ENCODE measurements around the gene FNDC3B.

FNDC3B gene

DNA sequence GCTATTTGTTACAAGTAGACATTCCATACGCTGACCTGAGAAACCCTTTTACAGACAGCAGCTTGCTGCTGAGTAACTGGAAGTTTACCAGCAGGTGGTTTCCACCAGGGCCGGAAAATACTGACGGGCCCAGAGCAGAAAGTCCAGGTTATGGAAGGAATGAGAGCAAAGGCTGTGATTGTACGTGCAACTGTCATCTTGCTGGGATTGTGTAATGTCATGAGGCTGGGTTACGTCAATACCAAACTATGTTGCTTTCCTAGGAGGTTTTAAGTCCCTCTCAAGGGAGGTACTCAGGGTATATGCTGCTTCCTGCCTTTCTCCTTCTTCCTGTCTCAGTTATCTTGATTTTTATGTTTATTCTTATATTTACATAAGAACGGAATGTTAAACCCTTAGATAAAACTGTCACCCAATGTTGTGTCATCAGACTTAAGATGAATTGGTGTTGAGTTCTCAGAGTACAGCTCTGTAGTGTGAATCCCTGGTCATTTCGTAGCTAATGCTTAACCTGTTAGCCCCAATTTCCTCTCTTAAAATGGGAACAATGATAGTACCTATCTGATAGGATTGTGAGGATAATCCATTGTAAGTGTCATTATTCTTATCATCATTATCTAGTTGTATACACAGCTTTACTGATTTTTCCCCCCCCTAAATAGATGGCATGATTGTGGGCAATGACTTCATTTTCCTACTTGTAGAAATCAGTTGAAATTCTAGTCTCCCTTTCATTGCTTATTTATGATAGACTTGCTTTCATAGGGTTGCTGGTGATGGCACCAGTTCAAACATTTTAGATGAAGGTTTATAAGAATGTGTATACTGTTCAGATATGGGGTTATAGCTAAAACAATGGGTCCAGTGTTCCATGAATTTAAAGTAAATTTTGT is 101.4 kb downstream of the FNDC3B start:
- DNase-seq = no peak

DNA sequence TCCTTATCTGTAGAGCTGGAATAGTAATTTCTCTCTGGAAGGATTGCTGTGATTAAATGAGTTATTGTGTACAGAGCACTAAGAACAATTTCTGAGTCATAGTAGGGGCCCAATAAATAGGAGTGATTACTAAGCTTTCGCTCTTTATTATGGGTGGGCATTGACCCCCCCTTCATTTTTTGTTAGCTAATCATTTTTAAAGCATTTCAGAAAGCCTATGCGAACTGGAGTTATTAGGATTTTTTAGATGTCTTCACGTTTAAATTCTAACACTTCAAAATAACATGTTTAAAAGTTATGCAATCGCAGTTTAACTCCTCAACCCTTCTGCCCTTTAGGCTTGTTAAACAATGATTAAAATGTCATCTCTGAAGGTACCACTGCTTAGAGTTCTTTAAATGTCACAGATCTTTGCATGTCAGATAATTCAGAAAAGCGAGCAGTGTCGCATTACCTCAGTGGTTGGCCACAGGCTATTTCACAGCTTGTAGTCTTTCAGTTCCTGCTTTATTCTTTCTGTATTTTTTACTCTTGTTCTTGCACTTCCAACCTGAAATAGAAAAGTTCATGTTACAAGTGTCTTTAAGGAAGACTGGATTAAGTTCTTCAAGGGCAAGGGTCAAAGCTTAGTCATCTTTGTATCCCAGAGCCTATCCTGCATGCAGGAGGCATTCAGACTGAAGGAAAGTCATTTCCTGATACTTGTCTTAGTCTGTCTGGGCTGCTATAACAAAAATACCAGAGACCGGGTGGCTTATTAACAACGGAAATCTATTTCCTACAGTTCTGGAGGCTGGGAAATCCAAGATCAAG is 102.9 kb downstream of the FNDC3B start:
- no peak for DNase-seq

DNA sequence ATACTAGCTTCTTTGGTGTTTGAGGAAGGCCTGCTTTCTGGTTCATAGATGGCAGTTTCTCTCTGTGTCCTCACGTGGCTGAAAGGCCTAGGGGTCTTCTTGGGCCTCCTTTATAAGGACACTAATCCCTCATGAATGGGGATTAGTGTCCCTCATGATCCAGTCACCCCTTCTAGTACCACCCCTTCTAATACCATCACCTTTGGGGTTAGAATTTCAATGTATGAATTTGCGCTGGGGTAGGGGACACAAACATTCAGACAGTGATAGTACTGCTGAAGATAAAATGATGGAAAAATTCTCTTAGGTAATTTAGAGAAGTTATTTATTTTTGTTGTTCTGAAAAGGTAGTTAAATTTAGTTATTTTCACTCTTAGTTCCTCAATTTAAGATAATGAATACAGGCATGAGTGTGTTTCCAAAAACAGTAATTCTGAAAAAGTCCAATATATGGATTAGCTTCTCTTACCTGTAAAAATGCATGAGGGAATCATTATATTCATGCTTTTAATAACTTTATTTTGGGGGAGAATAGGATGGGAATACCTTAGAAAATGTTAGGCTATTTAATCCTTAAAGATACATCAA is 103.6 kb downstream of the FNDC3B start:
- no peak for DNase-seq

DNA sequence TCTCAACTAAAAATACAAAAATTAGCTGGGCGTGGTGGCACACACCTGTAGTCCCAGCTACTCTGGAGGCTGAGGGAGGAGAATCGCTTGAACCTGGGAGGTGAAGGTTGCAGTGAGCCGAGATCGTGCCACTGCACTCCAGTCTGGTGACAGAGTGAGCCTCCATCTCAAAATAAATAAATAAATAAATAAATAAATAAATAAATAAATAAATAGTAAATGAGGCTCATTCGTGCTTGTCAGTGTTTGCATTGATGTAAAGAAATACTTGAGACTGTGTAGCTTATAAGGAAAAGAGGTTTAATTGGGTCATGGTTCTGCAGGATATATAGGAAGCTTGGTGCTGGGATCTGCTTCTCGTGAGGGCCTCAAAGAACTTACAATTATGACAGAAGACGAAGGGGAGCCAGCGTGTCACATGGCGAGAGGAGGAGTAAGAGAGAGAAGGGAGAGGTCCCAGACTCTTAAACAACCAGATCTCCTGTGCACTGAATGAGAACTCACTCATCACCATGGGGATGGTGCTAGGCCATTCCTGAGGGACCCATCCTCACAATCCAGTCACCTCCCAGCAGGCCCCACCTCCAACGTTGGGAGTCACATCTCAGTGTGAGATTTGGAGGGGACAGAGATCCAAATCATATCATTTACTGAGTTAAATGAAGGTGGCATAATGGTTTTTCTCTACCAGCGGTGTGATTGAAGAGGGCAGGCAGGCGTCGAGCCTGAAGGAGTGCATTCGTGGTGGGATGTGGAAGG is 104.5 kb downstream of the FNDC3B start:
- no peak for DNase-seq

DNA sequence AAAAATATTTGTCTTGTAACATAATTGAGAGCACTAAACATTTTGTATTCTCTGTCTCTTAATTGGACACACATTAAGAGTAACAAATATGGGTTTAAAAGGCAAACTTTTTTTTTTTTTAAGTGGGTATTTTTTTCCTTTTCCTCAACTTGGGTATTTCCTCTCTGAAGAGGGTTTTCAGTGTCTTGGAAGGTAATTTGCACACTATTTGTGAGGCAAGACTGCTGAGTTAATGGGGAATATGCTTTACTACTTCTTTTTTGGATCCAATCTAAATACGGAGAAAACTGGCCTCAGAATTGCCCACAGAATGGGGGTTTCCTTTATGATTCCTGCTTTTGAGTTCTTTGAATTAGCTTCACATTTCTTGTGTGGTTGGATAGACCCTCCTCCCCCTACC is 105.2 kb downstream of the FNDC3B start:
- no peak for DNase-seq

DNA sequence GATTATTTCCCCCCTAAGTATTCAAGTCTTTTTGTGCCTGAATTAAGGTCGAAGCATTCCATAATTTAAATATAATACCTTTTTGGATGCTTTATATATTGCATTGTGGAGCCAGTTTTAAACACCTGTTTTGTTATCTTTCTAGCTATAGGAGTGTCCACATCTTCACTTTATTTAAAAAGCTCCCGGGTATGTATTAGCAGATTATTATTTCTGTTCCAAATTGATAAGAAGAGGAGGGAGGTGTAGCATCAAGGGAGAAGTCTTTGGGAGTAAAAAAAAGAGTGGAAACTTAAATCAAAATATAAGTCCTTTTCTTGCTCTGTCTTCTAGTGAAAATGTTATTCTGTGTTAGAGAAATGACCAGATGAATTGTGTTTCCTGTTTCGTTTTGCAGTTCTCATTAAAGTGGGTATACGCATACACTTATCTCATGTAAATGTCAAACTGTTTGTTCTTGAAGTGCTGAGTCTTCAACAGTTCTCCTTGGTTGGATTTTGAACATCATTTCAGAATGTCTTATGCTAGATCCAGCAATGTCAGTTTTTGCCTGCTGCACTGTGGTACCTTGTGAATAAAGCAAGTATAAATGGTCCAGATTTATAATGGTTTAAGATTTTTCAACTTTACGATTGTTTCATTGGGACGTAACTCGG is 105.8 kb downstream of the FNDC3B start:
- no peak for DNase-seq

DNA sequence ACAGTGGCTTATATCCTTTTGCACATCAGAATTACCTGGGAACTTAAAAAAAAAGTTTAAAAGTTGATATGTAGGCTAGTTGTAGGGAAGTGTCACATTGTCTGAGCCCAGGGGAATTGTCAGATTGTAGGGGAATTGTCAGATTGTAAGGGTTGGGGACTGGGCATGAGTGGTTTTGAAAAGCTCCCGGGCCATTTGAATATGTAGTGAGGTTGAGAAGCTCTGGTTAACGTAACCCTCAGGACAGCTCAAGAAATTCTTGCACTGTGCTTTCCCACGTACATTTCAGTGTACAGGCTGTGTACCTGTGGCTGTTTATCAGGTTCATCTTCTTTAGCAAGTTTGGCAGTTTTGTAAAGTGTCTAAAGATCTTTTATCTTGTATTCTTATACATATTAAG is 107.0 kb downstream of the FNDC3B start:
- no peak for DNase-seq

DNA sequence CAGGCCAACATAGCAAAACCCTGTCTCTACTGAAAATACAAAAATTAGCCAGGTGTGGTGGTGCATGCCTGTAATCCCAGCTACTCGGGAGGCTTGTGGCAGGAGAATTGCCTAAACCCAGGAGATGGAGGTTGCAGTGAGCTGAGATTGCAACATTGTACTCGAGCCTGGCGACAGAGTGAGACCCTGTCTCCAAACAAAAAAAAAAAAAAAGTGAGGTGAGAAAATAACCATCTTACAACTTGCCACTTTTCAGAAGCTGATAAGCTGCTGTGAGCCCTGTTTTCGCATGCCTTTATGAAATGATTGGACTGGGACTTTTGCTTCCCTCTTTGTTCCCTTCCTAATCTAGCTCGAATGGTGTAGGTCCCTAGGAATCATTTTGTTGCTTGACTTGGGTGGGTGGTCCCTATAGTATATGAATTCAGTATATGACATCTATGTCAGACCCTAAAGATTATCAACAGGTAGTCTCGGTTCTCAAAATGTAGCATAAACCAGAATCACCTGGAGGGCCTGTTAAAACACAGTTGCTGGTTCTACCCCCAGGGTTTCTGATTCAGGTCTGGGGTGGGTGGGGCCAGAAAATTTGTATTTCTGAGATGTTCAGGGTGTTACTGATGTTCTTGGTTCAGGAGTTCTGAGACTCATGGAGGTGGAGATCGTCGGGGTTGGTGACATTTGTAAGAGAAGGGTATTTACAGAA is 107.9 kb downstream of the FNDC3B start:
- no peak for DNase-seq

DNA sequence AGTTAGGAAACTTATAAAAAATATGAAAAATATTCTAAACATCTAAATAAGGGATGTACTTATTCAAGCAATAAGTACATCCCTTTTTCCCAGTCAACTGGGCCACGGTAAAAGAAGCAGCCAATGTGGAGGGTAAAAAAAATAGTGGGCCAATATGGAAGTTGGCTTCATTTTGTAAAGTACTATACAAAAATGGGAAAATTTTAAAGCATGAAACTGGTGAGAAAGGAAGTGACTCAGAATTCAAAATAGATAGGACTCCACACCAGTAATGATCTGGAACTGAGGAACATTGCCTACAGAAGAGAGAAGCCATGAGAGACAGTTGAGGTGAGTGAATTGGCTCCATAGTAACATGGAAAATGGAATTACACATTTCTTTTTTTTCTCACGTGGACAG is 108.9 kb downstream of the FNDC3B start:
- DNase-seq = no peak

DNA sequence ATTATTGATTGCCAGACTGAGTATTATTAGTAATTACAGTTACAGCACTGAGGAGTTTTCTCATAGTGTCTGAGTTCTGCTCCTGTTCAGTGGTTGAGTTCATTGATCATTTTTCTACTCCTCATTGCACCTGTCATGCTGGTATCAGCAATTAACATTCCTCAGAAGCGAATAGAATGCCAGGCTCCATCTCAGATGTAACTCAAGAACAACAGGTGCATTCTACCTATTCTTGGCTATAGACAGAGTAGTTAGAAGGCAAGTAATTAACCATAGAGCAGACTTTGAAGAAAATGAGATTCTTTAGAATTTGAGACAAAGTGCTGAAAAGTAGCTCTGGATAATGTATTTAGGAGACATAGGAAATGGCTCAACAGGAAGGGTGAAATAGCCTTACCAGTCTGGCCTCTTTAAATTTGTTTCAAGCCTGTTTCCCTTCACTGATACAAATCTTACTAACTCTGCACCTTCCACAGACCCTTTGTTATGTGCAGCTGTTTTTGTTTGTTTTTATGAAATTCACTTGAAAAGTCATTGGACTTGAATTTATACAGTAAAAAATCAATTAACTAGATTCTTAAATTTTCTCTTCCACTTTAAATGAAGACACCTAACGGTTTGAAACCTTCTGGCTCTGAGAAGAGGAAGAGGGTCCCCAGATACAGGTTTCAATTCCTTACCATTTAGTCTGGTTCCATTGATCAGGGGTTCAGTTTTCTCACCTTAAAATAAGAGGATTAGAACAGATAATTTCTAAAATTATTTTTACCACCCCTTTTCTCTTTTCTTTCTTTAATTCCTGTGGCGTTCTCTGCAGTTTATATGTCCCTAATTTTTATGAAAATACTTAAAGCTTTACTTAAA is 109.6 kb downstream of the FNDC3B start:
- DNase-seq = no peak

DNA sequence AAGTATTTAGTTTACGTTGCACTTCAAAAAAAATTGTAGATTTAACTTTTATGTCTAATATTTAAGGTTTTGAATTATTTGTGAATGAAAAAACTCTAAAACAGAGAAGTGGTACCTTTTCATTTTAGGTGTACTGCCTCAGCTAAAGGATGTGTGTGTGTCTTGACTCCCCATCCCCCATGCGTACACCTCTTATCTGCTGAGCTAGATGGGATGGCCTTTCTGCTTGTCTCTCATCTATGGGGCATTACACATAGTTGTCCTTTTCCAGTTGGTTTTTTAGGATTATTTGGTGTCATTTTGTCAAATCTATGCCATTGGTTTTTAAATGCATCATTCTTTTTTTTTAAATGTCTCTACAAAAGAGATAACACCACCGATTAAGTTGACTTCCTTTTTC is 110.9 kb downstream of the FNDC3B start:
- no peak for DNase-seq

DNA sequence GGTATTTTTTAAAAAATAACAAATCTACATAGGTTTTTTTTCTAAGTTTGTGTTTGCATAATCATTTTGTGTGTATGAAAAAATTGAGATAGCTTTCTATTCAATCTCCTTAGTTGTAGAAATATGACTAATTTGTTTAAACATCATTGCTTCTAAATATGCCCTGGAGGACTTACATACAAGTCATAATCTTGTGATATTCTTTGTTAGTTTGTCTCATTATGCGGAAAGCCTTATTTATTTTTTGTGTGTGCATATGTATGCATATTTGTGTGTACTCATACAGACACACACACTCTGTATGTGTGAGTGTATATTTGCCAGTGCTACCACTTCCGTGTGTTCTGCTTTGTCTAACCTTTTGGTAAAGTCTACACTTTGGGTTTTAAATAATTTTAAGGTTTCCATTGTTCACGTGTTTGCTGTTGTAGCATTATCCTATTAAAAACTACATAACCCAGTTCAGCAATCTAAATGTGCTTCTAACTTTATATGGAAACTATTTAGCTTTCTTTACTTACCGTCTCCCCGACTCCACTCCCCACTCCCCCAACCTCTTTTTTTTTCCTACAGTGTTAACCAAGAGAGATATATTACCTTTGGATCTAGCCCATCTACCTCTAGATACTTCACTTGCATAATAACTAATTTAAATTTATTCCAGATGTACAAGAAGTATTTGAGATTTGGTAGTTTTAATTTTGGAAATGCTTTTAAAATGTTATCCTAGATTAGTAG is 111.7 kb downstream of the FNDC3B start:
- DNase-seq = no peak

DNA sequence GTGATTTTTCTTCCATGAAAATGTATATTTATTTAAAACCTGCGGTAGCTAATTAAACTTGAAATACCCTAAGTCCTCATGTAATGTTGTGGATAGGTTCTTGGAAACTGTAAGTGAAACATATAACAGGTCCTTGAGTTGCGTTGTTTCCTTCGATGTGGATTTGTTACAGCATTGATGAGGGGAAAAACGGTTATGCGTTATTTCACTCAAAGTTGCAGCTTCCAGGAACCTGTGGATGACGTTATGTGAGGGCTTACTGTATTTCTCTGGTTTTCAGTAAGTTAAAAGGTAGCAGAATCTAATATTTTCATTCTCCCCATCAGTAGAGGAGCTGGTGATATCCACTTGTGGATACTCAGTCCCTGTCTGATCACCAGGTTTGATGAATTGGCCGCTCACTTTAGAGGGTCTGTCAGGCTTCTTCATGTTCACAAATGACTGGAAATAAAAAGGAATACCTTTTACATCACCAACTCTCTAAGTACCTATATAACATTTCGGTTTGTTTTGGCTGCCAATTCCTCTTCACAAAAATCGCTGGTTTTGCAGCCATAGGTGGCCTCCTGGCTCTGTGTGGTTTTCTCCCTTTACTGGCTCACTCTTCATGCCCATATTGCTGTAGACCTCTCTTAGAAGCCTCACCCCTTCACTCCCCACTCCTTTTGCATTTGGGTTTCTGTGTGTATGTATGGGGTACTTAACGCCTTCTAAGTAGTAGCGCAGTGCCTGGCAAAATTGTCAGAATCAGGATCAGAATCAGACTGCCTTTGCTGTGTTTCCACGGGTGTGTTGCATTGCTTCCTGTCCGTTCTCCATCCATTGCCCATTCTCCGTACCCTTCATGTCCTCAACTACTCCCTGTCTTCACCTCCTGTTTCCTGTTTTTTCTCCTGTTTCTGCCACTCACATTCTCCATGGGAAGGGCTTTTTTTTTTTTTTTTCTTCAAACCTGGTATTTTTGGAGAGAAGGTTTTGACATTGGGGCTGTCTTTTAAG is 112.6 kb downstream of the FNDC3B start:
- no peak for DNase-seq

DNA sequence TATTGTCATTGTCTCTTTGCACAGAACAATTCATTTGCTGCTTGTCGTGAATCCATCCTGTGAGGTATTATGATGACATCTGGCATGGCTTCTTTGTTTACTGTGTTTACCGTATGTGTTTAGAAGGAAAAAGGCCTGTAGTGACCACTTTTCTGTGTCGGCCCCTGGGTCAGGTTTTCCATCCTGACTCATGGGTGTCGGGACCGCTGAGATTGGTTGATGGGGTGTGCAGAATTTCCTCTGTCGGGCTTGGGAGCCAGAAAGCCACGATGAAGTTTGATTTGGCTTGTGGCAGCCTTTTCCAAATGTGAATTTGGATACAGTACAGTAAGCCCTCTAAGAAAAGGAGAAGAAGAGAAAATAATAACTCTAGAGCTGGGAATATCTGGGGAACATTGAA is 113.5 kb downstream of the FNDC3B start:
- no peak for DNase-seq

DNA sequence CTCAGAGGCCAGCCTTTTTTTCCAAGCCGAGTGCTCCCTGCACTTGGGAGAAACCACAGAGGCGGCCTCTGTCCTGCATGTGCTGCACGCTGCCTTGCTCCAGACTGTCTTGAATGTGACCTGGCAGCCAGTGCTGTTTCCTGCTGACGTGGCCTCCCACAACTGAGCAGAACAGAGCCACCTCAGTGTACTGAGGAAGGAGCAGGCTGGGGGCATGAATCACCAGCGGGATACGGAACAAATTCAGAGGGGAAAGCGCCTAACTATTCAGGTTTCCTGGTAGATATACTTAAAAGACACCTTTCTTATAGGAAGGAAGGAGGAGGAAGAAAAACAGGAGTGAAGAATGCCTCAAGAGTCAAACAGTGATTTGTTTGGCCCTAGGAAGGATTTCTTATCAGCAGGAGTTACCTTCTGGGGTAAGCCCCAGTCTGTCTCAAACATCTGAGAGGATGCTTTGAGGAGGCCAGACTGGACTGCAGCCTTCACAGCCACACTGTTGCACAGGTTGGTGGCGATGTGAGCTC is 114.0 kb downstream of the FNDC3B start:
- DNase-seq = no peak

DNA sequence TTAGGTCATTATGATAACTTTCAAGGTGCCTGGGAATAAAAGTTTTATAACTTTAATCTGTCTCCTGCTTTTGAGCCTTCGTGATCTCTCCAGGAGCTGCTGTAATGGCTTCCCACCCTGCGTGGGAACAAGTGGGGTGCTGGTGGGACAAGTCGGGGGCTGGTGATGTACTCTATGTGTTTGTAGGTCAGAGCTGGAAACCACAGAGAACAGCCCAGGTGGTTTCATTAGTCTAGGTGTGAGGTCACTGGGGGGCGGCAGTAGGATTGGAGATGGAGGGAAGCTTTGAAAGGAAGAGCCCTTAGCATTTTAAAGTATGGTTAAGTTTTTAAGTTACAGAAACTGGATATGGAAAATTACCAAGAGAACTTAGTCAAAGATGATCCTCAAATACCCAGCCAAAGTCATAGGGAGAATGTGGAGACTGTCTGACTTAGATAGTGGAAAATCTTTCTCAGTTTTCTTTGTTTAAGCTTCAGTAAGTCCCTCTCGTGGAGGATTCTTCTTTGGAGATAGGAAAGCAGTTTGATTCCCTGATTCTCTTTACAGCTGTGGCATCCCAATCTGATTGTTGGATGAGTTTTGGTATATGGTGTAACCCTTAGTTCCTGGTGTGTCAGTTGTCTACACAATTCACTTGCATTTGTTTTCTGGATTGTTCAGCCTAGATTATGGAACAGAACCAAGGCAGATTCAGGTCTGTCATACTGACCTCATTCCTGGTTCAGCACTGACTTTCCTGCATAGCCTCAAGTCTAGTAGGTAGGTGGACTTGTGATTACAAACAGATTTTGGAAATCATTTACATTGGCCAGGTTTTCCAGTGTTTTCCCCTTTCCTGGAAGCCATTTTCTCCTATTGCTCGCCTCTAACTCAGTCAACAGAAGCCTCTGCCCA is 115.6 kb downstream of the FNDC3B start:
- DNase-seq = no peak

DNA sequence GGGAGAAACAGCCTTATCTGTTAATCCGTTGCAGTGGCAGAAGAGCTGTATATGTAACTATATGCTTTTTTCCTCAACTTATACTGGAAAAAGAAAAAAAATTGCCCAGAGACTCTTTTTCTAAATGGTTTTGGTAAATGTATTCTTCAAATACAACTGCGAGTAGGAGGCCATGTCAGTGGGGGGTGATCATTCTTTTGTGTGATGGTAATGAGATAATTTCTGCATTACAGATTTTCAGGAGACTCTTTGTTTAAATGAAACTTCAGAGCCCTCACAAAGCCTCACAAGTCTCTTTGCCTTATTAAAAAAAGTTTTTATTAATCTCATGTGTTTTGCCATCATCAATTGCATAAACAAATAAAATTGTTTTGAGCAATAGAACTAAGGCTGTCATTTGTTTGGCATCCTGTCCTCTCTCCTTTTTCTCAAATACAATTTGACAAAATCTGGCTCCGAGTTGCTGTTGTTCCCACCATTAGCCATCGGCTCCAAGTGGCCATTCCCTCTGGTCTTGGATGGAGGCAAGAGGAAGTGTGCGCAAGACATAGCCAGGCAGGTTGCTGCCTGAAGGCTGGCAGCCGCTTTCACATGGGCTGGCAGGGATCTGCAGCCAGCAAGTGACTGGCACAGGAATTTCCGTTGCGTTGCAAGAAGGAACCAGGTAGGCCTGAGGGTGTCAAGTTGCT is 116.7 kb downstream of the FNDC3B start:
- DNase-seq = no peak

Data from NCI-H510A treated with DMSO at 0.1 percent for 48 hours (cell line).